Endometrium (tissue), 2 donors: ENCODE measurements around the gene CERS6.
"Not testable (repeated sequence)": the region's sequence is repeated elsewhere in the genome, so short reads cannot be mapped to it uniquely, and the experiment has no call there.

Source experiments
- FAIRE-seq: peaks from 2 replicates; lab custom pipeline; 2012; peaks lifted over from hg19 to GRCh38; lab: Jason Lieb, UNC
- donor health status: control.
- donor health status: control.

The CERS6 gene

GRCh38 chr2:168501466-168502065 is 45.5 kb downstream of the CERS6 start:
- FAIRE-seq = no peak

- FAIRE-seq = not testable (repeated sequence)
Observed at GRCh38 chr2:168502852-168503251, 46.8 kb downstream of the CERS6 start.

- no peak for FAIRE-seq
Observed at GRCh38 chr2:168503901-168504300, 47.8 kb downstream of the CERS6 start.

- FAIRE-seq = no peak
Observed at GRCh38 chr2:168504323-168504722, 48.3 kb downstream of the CERS6 start.

- no peak for FAIRE-seq
Observed at GRCh38 chr2:168510125-168510756, 54.2 kb downstream of the CERS6 start.

GRCh38 chr2:168514692-168515091 is 58.6 kb downstream of the CERS6 start:
- no peak for FAIRE-seq

GRCh38 chr2:168515502-168515901 is 59.4 kb downstream of the CERS6 start:
- no peak for FAIRE-seq

GRCh38 chr2:168517816-168518215 is 61.7 kb downstream of the CERS6 start:
- FAIRE-seq = no peak

GRCh38 chr2:168518555-168519066 is 62.5 kb downstream of the CERS6 start:
- FAIRE-seq = no peak

- FAIRE-seq = peak; percentile 54
Observed at GRCh38 chr2:168519534-168520308, 63.6 kb downstream of the CERS6 start.

GRCh38 chr2:168521053-168521741 is 65.1 kb downstream of the CERS6 start:
- FAIRE-seq = no peak

- no peak for FAIRE-seq
Observed at GRCh38 chr2:168522446-168522845, 66.4 kb downstream of the CERS6 start.

GRCh38 chr2:168524005-168524404 is 67.9 kb downstream of the CERS6 start:
- no peak for FAIRE-seq

GRCh38 chr2:168525020-168525419 is 68.9 kb downstream of the CERS6 start:
- FAIRE-seq = no peak

GRCh38 chr2:168525716-168526446 is 69.8 kb downstream of the CERS6 start:
- no peak for FAIRE-seq

- FAIRE-seq = no peak
Observed at GRCh38 chr2:168526641-168527040, 70.6 kb downstream of the CERS6 start.

- no peak for FAIRE-seq
Observed at GRCh38 chr2:168528016-168528415, 71.9 kb downstream of the CERS6 start.

GRCh38 chr2:168528469-168528868 is 72.4 kb downstream of the CERS6 start:
- no peak for FAIRE-seq

GRCh38 chr2:168529054-168529833 is 73.2 kb downstream of the CERS6 start:
- no peak for FAIRE-seq

GRCh38 chr2:168529900-168530561 is 74.0 kb downstream of the CERS6 start:
- no peak for FAIRE-seq
